ENCODE data around the gene AP3S1. TPM values are rescaled to one million over a fixed set of nuclear protein-coding genes. Genes with fewer than 3 reads are reported as not detected.
"Not testable (repeated sequence)": the region's sequence is repeated elsewhere in the genome, so short reads cannot be mapped to it uniquely, and the experiment has no call there.

Gene AP3S1
- total RNA-seq, 2 donors from 2014 or later, result 47.8 to 87.9 TPM

- Histone ChIP-seq H3K4me3 (no peak overlapping the region), H3K4me1 (no peaks in the 10 kb centered on the region), H3K36me3 (replicated peaks in 1 of 2; ENCODE audit: insufficient read depth in 1 of 2, low read depth in 2 of 2) (no peaks in the 10 kb centered on the region), H3K27ac (no peak overlapping the region), H3K9me3 (no peaks in the 10 kb centered on the region), H3K27me3 (no peaks in the 10 kb centered on the region)
- no peak for DNase-seq
- 82 to 87% methylated on average over 1 of the region's 1 CpG for WGBS, 2 donors
- TF ChIP-seq CTCF (IDR thresholded peaks at IDR 0.05) (no peak), POLR2A (IDR thresholded peaks at IDR 0.05) (no peak)
- ATAC-seq, result no peak
- intact Hi-C loops (cut with DNase I), result no loop called here
Measured at GRCh38 chr5:115873392-115873791, 31.7 kb downstream of the AP3S1 start.

- H3K4me1 ChIP-seq, result no peaks in the 10 kb centered on the region
- intact Hi-C loops (cut with DNase I), result no loop called here
- no peak overlapping the region for H3K27ac ChIP-seq
- WGBS, 2 donors, result 77 to 85% methylated on average over 2 of the region's 2 CpGs
- no peaks in the 10 kb centered on the region for H3K36me3 ChIP-seq (replicated peaks in 1 of 2; ENCODE audit: insufficient read depth in 1 of 2, low read depth in 2 of 2)
- DNase-seq, result no peak
- no peaks in the 10 kb centered on the region for H3K27me3 ChIP-seq
- H3K9me3 ChIP-seq, result no peaks in the 10 kb centered on the region
- TF ChIP-seq POLR2A (IDR thresholded peaks at IDR 0.05) (no peak), CTCF (IDR thresholded peaks at IDR 0.05) (no peak)
- no peak for ATAC-seq
- no peak overlapping the region for H3K4me3 ChIP-seq
Measured at GRCh38 chr5:115875447-115875846, 33.7 kb downstream of the AP3S1 start.

- ATAC-seq; H3K4me3 ChIP-seq; H3K36me3 ChIP-seq (replicated peaks in 1 of 2; ENCODE audit: insufficient read depth in 1 of 2, low read depth in 2 of 2); H3K27ac ChIP-seq; H3K4me1 ChIP-seq; DNase-seq; H3K27me3 ChIP-seq; intact Hi-C loops (cut with DNase I); H3K9me3 ChIP-seq: not testable (repeated sequence)
- 93 to 95% methylated on average over 5 of the region's 5 CpGs for WGBS, 2 donors
Measured at GRCh38 chr5:115877342-115877741, 35.6 kb downstream of the AP3S1 start.

GRCh38 chr5:115882434-115882833, 40.7 kb downstream of the AP3S1 start:
- H3K9me3 ChIP-seq; H3K4me1 ChIP-seq; ATAC-seq; intact Hi-C loops (cut with DNase I); H3K36me3 ChIP-seq (replicated peaks in 1 of 2; ENCODE audit: insufficient read depth in 1 of 2, low read depth in 2 of 2); DNase-seq; H3K27ac ChIP-seq; H3K27me3 ChIP-seq; H3K4me3 ChIP-seq: not testable (repeated sequence)
- WGBS, 2 donors, result 93 to 97% methylated on average over 5 to 8 of the region's 8 CpGs

- Histone ChIP-seq H3K36me3 (replicated peaks in 1 of 2; ENCODE audit: insufficient read depth in 1 of 2, low read depth in 2 of 2) (no peaks in the 10 kb centered on the region), H3K4me3 (no peak overlapping the region), H3K9me3 (no peaks in the 10 kb centered on the region), H3K27ac (no peak overlapping the region), H3K27me3 (no peaks in the 10 kb centered on the region), H3K4me1 (peaks cover 6% of the 10 kb centered on the region)
- intact Hi-C loops (cut with DNase I), result no loop called here
- ATAC-seq (no peak), DNase-seq (no peak)
- TF ChIP-seq CTCF (IDR thresholded peaks at IDR 0.05), result no peak
- TF ChIP-seq POLR2A (IDR thresholded peaks at IDR 0.05), result no peak
- 77 to 85% methylated on average over 1 of the region's 1 CpG for whole genome bisulfite sequencing, 2 donors
Measured at GRCh38 chr5:115884704-115885103, 43.0 kb downstream of the AP3S1 start.

- DNase-seq, result peak in 1 of 4 donors; percentile 11
- H3K9me3 ChIP-seq; ATAC-seq; H3K36me3 ChIP-seq (replicated peaks in 1 of 2; ENCODE audit: insufficient read depth in 1 of 2, low read depth in 2 of 2); intact Hi-C loops (cut with DNase I); H3K27ac ChIP-seq; H3K27me3 ChIP-seq; H3K4me3 ChIP-seq; H3K4me1 ChIP-seq: not testable (repeated sequence)
- WGBS, 2 donors, result 56 to 61% methylated on average over 3 of the region's 3 CpGs
Measured at GRCh38 chr5:115885208-115885607, 43.5 kb downstream of the AP3S1 start.
